Left hindlimb (tissue), 1 donor: ENCODE measurements around the gene SLC17A9.
A peak's percentile ranks its signal among the peaks of the same experiment; 100 is the strongest.

Experiments
- DNase-seq: peaks from one replicate; pipeline ENCODE4 v3.0.0-alpha.2; 2018

The SLC17A9 gene

DNA sequence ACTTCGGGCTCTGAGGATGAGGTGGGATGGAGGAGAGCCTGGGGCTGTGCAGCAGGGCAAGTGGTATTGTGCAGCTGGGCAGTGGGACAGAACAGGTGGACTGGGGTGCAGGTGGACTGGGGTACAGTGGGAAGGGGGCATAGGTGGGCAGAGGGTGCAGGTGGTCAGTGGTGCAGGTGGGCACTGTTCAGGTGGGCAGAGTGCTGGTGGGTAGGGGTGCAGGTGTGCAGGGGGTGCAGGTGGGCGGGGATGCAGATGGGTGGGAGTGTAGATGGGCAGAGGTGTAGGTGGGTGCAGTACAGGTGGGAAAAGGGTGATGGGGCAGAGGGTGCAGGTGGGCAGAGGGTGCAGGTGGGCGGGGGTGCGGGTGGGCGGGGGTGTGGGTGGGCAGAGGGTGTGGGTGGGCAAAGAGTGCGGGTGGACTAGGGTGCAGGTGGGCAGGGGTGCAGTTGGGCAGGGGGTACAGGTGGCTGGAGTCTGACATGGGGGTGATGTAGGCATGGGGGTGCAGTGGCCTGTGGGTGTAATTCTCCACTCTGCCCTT lies 33.8 kb downstream of the SLC17A9 start:
- no peak for DNase-seq

- no peak for DNase-seq
These were observed 34.6 kb downstream of the SLC17A9 start for GRCh38 chr20:62987114-62987513.

- DNase-seq: no peak
These were observed 36.7 kb downstream of the SLC17A9 start for GRCh38 chr20:62989201-62989601.

DNA sequence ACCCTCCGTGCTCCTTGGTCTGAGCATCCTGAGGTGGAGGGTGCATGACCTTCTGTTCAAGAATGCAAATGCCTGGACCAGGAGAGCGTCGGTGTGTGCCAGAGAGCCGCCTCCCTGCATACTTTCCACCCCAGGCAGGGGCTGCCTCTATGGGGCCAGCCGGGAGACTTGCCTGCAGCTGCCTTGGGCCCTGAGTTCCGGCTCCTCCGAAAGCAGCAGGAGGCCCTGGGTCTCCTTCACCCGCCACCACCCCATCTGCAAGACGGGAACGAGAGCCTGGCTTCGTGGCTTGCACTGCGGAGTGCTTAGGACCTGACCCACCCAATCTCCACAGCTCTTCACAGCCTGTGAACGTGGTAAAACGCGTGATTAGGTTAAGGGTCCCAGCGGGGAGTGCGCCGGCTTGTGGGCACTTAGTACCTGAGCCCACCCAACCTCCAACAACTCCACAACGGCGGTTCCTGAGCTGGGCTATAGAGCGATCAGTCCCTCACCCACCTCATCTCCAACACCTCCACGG lies 37.9 kb downstream of the SLC17A9 start:
- DNase-seq: peak; percentile 21

- DNase-seq: no peak
These were observed 38.8 kb downstream of the SLC17A9 start for GRCh38 chr20:62991196-62991807.

GRCh38 chr20:62991863-62992262 lies 39.4 kb downstream of the SLC17A9 start:
- no peak for DNase-seq

- DNase-seq: peak; percentile 46
These were observed 41.5 kb downstream of the SLC17A9 start for GRCh38 chr20:62993856-62994494.

DNA sequence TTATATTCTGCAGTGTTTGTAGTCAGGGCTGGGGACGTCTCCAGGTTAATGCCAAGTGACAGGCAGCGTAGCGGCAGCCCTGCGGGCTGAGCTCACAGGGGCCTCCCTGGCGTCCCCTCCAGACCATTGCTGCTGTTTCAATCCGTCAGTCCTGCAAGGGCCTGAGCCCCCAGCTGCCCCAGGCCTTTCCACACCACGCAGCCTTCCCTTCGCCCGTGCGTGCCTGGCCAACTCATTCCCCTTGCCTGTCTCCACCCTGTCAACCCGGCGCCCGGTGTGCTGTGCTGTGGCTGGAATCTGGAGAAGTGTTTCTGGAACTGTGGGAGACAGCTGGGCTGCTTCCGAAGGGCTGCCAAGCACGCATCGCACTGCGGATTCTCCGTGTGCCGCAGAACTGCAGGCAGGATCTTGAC lies 42.4 kb downstream of the SLC17A9 start:
- DNase-seq: peak; percentile 28

DNA sequence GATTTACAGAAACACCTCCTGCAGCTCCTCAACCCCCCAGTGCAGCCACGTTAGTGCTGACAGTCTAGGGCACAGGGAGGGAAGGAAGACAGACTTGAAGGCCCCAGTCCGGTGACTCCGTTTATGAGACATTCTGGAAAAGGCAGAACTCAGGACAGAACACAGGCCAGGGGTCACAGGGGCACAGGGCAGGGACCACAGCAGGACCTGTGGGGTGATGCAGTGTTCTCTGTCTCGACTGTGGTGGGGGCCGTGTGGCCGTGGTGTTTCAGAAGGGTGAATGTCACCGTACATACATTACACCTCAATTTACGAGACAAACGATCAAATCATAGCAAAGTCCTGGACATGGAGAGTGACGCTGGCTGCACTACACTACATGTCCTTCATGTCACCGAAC lies 43.0 kb downstream of the SLC17A9 start:
- DNase-seq: no peak

GRCh38 chr20:62995898-62996595 lies 43.5 kb downstream of the SLC17A9 start:
- no peak for DNase-seq

- DNase-seq: no peak
These were observed 44.1 kb downstream of the SLC17A9 start for GRCh38 chr20:62996596-62996982.

DNA sequence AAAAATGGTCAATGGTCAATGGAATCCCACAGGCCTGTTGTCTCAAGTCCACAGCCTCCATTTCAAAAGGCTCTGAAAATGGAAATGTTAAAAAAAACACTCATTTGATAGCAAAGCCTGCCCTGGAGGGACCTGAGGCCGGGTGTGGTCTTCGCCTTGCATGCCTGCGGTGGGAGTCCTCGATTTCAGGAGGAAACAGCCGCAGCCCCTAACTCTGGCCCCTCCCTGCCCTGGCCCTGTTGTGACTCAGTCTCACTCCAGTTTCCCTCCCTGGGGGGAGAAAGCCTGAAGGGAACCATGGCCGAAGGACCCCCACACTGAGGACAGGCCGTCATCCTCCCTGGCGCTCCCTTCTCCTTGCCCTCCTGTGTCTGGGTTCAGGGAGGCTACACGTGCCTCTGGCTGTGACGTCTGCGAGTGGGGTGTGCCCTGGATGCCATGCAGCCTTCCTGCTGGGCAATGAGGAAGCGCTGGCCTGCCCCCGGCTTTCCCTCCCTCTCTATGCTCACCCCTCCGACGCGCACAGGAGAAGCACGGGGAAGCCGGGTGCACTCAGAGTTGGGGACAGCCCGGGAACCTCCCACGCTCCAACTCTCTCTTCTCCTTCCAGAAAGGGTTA lies 45.0 kb downstream of the SLC17A9 start:
- DNase-seq: no peak

GRCh38 chr20:62998449-62998848 lies 45.9 kb downstream of the SLC17A9 start:
- DNase-seq: no peak

- no peak for DNase-seq
These were observed 47.1 kb downstream of the SLC17A9 start for GRCh38 chr20:62999580-62999979.

- DNase-seq: no peak
These were observed 47.5 kb downstream of the SLC17A9 start for GRCh38 chr20:63000036-63000435.

GRCh38 chr20:63000958-63001357 lies 48.4 kb downstream of the SLC17A9 start:
- no peak for DNase-seq

GRCh38 chr20:63002511-63002910 lies 50.0 kb downstream of the SLC17A9 start:
- DNase-seq: no peak

DNA sequence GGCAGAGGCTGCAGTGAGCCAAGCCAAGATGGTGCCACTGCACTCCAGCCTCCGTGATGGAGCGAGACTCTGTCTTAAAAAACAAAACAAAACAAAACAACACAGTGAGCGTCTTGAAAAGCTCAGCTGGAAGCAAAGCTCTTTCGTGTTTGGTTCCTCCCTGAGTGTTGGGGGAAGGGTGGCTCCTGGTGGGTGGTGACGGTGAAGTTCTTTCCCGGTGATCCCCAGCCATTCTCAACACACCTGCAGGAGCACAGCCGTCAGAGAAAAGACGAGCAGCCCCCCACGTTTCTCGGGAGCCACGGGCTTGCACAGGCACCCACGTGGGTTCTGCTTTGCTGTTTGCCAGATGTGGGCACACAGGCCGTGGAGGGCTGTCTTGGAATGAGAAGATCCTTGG lies 51.0 kb downstream of the SLC17A9 start:
- no peak for DNase-seq

GRCh38 chr20:63004607-63005364 lies 52.3 kb downstream of the SLC17A9 start:
- DNase-seq: no peak

GRCh38 chr20:63005365-63005861 lies 52.9 kb downstream of the SLC17A9 start:
- DNase-seq: no peak

GRCh38 chr20:63005862-63006539 lies 53.5 kb downstream of the SLC17A9 start:
- DNase-seq: no peak
